ENCODE measurements around the gene HCN3. TPM values are rescaled to one million over a fixed set of nuclear protein-coding genes. Genes with fewer than 3 reads are reported as not detected.
A peak's percentile ranks its signal among the peaks of the same experiment; 100 is the strongest.

HCN3 gene
- total and polyA plus RNA-seq, 2 of the 13 experiments (the other 11 are each of a cell fraction or from before 2014, with no cell fraction given) = 2.4 to 10.2 TPM

- TF ChIP-seq, protein P1, sequence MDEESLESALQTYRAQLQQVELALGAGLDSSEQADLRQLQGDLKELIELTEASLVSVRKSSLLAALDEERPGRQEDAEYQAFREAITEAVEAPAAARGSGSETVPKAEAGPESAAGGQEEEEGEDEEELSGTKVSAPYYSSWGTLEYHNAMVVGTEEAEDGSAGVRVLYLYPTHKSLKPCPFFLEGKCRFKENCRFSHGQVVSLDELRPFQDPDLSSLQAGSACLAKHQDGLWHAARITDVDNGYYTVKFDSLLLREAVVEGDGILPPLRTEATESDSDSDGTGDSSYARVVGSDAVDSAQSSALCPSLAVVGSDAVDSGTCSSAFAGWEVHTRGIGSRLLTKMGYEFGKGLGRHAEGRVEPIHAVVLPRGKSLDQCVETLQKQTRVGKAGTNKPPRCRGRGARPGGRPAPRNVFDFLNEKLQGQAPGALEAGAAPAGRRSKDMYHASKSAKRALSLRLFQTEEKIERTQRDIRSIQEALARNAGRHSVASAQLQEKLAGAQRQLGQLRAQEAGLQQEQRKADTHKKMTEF (CRISPR knock-in tag; IDR thresholded peaks at IDR 0.05) = peak; percentile 46; the same call in 1 of the 2 replicates
- TF ChIP-seq ZFAT (CRISPR knock-in tag; conservative IDR thresholded peaks at IDR 0.05) = no peak
- peak; percentile 17; the same call in 1 of the 2 replicates for TF ChIP-seq SRF (IDR thresholded peaks at IDR 0.05; ENCODE audit: low read depth, low read length)
- TF ChIP-seq ARID3A (IDR thresholded peaks at IDR 0.05; ENCODE audit: low read depth, low read length) = no peak
- no peak for TF ChIP-seq ZNF274 (CRISPR knock-in tag; IDR thresholded peaks at IDR 0.05)
- TF ChIP-seq ZNF574 (CRISPR knock-in tag; IDR thresholded peaks at IDR 0.05) = peak; percentile 64
- TF ChIP-seq FOXK1 (CRISPR knock-in tag; IDR thresholded peaks at IDR 0.05; ENCODE audit: borderline replicate concordance, low read depth) = peak; percentile 42; the same call in 1 of the 2 replicates
- no peak for TF ChIP-seq NAIF1 (CRISPR knock-in tag; IDR thresholded peaks at IDR 0.05; ENCODE audit: borderline replicate concordance)
- no peak for TF ChIP-seq RCOR2 (CRISPR knock-in tag; IDR thresholded peaks at IDR 0.05)
- TF ChIP-seq POGZ (CRISPR knock-in tag; IDR thresholded peaks at IDR 0.05) = no peak
- TF ChIP-seq ZNF224 (CRISPR knock-in tag; IDR thresholded peaks at IDR 0.05) = no peak
- TF ChIP-seq RBFOX2 (IDR thresholded peaks at IDR 0.05; ENCODE audit: low read depth, low read length) = peak; percentile 47
- TF ChIP-seq, protein P2, sequence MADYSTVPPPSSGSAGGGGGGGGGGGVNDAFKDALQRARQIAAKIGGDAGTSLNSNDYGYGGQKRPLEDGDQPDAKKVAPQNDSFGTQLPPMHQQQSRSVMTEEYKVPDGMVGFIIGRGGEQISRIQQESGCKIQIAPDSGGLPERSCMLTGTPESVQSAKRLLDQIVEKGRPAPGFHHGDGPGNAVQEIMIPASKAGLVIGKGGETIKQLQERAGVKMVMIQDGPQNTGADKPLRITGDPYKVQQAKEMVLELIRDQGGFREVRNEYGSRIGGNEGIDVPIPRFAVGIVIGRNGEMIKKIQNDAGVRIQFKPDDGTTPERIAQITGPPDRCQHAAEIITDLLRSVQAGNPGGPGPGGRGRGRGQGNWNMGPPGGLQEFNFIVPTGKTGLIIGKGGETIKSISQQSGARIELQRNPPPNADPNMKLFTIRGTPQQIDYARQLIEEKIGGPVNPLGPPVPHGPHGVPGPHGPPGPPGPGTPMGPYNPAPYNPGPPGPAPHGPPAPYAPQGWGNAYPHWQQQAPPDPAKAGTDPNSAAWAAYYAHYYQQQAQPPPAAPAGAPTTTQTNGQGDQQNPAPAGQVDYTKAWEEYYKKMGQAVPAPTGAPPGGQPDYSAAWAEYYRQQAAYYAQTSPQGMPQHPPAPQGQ (CRISPR knock-in tag; IDR thresholded peaks at IDR 0.05; ENCODE audit: borderline replicate concordance) = no peak
- no peak for TF ChIP-seq ZNF547 (CRISPR knock-in tag; IDR thresholded peaks at IDR 0.05)
- no peak for TF ChIP-seq PLSCR1 (CRISPR knock-in tag; IDR thresholded peaks at IDR 0.05; ENCODE audit: borderline replicate concordance)
- TF ChIP-seq ZNF17 (CRISPR knock-in tag; IDR thresholded peaks at IDR 0.05) = no peak
- no peak for TF ChIP-seq MAFF (IDR thresholded peaks at IDR 0.05; ENCODE audit: low read depth, low read length)
- no peak for TF ChIP-seq JUND (CRISPR knock-in tag; IDR thresholded peaks at IDR 0.05)
- no peak for TF ChIP-seq ZNF598 (CRISPR knock-in tag; IDR thresholded peaks at IDR 0.05; ENCODE audit: borderline replicate concordance)
- TF ChIP-seq TAF15 (IDR thresholded peaks at IDR 0.05; ENCODE audit: low read depth, low read length, poor library complexity, severe bottlenecking) = peak; percentile 67
These were observed 45.9 kb downstream of the HCN3 start (continued) for GRCh38 chr1:155322953-155323728.
